Central memory CD8-positive, alpha-beta T cell (primary cell): ENCODE data around the gene SLC16A10.

Experiments used
- ATAC-seq: fragments of 150-1000 bp; cut with Tn5 transposase; replicated peaks from 2 replicates; pipeline ENCODE4 v1.10.0; 2022; ENCODE audit warnings: mild to moderate bottlenecking, moderate FRiP score, moderate number of reproducible peaks; ENCODE audit not compliant: poor library complexity, severe bottlenecking; ENCODE audit errors: extremely low read depth
- DNase-seq, 2 donors: peaks; one replicate each; pipeline ENCODE4 v3.0.0; 2021; ENCODE audit warnings: low spot score in 2 of 2
- H3K27ac Mint-ChIP-seq: one replicate; pipeline ENCODE4 v1.8.0; 2022; ENCODE audit warnings: low read depth, mild to moderate bottlenecking, moderate library complexity, mixed read lengths
- H3K27me3 Mint-ChIP-seq: one replicate; pipeline ENCODE4 v1.8.0; 2022; ENCODE audit warnings: mixed read lengths
- H3K36me3 Mint-ChIP-seq: one replicate; pipeline ENCODE4 v1.8.0; 2022; ENCODE audit warnings: mild to moderate bottlenecking, moderate library complexity, mixed read lengths; ENCODE audit not compliant: insufficient read depth
- H3K4me1 Mint-ChIP-seq: one replicate; pipeline ENCODE4 v1.8.0; 2022; ENCODE audit warnings: mixed read lengths
- H3K4me3 Mint-ChIP-seq: one replicate; pipeline ENCODE4 v1.8.0; 2022; ENCODE audit warnings: mild to moderate bottlenecking, moderate library complexity, mixed read lengths
- H3K9me3 Mint-ChIP-seq: one replicate; pipeline ENCODE4 v1.8.0; 2022; ENCODE audit warnings: mixed read lengths

SLC16A10 gene

DNA sequence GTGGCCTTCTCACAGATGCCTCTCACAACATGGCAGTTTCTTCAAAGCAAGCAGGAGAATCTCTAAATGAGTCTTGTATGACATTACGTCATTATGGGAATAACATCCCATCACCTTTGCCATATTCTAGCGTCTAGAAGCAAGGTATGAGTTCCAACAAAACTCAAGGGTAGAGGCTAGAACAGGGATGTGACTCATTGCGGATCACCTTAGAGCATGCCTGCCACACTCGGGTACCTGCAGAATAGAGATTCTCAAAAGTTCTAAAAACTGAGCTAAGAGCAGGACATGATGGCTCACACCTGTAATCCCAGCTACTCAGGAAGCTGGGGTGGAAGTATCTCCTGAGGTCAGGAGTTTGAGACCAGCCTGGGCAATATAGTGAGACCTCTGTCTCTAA, 182.8 kb downstream of the SLC16A10 start:
- Mint-ChIP-seq H3K4me3 (no peak overlapping the region), H3K4me1 (peaks cover 12% of the 10 kb centered on the region), H3K27ac (no peak overlapping the region), H3K36me3 (peaks cover 18% of the 10 kb centered on the region), H3K27me3 (no peaks in the 10 kb centered on the region), H3K9me3 (peaks cover 9% of the 10 kb centered on the region)
- no peak for ATAC-seq
- DNase-seq, result no peak

DNA sequence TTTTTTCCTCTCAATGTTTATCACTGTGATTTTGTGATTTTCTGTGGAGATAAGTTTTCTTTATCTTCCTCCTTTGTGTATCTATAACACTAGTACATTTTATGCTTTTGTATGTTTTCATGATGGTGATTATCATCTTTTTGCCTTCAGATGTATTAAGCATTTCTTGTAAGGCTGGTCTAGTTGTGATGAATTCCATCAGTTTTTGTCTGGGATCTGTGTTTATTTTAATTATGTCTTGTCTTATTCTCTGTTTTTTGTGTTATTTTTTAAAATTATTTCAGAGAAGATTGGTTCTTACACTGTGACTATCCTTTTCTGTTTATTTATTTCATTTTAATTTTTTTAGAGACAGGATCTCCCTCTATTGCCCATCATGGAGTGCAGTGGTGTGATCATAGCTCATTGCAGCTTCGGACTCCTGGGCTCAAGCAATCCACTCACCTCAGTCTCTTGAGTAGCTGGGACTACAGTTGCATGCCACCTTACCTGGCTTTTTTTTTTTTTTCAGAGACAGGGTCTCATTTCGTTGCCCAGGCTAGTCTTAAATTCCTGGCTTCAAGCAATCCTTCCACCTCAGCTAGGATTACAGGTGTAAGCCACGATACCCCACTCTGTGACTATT, 187.4 kb downstream of the SLC16A10 start:
- no peak for ATAC-seq

DNA sequence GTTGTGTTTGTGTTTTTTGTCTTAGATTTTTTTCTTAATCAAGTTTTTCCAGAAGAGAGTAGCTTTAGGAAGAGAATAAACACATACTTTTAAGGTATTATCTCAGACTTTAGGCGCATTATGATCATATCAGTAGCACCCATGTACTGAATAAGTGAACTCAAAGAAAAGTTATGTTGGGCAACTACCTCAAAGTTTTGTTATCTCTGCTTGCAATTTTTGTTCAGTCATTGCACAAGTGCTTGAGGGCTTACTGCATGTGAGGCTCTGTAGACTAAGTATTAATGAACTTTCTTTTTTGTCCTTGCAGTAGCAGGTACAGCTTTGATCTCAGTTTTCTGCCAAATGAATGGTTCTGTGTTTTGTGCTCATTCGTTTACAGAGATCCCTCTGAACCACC, 189.0 kb downstream of the SLC16A10 start:
- ATAC-seq, result no peak
- no peak overlapping the region for H3K4me3 Mint-ChIP-seq

More for the DNA sequence above, 187.4 kb downstream of the SLC16A10 start:
- Mint-ChIP-seq H3K4me3 (no peak overlapping the region), H3K27ac (no peak overlapping the region), H3K9me3 (peaks cover 14% of the 10 kb centered on the region), H3K36me3 (peaks cover 27% of the 10 kb centered on the region), H3K4me1 (no peaks in the 10 kb centered on the region), H3K27me3 (no peaks in the 10 kb centered on the region)
- no peak for DNase-seq

DNA sequence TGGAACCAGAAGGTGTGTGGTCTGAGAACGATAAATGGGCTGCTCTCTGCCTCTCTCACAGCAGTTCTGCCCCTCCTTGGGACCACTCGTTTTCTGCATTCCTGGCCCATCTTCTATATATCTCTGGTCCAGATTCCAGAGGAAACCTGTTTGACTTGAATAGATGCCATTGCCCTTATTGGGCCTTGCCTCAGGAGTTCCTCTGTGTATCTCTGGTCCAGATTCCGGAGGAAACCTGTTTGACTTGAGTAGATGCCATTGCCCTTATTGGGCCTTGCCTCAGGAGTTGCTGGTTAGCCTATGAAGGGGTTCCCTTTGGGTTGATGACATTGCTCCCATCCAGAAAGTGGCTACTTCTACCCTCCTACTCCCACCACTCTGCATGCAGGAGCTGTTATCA, 189.4 kb downstream of the SLC16A10 start:
- Mint-ChIP-seq H3K27ac (no peak overlapping the region), H3K27me3 (no peaks in the 10 kb centered on the region), H3K4me1 (peaks cover 7% of the 10 kb centered on the region), H3K9me3 (peaks cover 14% of the 10 kb centered on the region), H3K36me3 (peaks cover 31% of the 10 kb centered on the region), H3K4me3 (no peak overlapping the region)
- ATAC-seq, result no peak
- no peak for DNase-seq

More for the DNA sequence above, 189.0 kb downstream of the SLC16A10 start:
- Mint-ChIP-seq H3K9me3 (peaks cover 14% of the 10 kb centered on the region), H3K27me3 (no peaks in the 10 kb centered on the region), H3K36me3 (peaks cover 31% of the 10 kb centered on the region), H3K27ac (no peak overlapping the region), H3K4me1 (peaks cover 7% of the 10 kb centered on the region)
- no peak for DNase-seq

DNA sequence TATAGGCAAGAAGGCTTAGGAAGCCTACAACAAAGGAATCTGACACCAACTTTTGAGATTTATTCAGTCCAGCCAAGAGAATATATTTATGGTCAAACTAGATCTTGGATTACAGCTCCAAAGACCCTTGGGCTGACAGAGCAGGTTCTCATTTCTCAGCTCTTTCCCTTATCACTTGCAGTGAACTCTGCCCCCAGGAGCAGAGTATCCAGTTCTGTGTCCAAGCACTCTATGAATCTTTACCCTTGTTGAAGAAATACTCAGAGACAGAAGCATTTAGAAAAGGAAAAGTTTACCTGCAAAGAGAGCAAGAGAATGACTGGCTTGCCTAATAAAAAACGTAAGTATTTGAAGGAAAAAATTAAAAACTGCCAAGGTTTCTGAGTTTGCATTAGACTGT, 190.5 kb downstream of the SLC16A10 start:
- Mint-ChIP-seq H3K9me3 (peaks cover 14% of the 10 kb centered on the region), H3K27me3 (no peaks in the 10 kb centered on the region), H3K4me1 (peaks cover 7% of the 10 kb centered on the region), H3K36me3 (peaks cover 29% of the 10 kb centered on the region), H3K27ac (no peak overlapping the region), H3K4me3 (no peak overlapping the region)
- DNase-seq (no peak), ATAC-seq (no peak)

DNA sequence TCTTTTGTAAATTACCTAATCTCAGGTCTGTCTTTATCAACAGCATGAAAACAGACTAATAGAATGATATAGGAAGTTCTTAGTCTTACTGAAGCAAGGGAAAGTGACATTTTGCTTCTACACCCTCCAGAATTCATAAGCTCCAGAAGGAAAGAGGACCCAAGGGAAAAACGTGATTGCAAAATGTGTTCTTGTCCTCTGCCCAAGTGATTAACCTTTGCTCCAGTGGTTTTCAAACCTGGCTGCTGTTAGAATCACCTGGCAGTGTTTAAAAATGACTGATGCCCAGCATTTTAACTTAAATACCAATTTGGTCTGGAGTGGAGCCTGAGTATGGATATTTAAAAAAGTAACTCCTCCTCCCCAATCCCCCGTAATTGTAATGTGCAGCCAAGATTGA, 191.4 kb downstream of the SLC16A10 start:
- Mint-ChIP-seq H3K4me1 (peaks cover 7% of the 10 kb centered on the region), H3K27ac (no peak overlapping the region), H3K4me3 (no peak overlapping the region), H3K9me3 (peaks cover 14% of the 10 kb centered on the region), H3K36me3 (peaks cover 28% of the 10 kb centered on the region), H3K27me3 (no peaks in the 10 kb centered on the region)
- no peak for DNase-seq
- no peak for ATAC-seq

DNA sequence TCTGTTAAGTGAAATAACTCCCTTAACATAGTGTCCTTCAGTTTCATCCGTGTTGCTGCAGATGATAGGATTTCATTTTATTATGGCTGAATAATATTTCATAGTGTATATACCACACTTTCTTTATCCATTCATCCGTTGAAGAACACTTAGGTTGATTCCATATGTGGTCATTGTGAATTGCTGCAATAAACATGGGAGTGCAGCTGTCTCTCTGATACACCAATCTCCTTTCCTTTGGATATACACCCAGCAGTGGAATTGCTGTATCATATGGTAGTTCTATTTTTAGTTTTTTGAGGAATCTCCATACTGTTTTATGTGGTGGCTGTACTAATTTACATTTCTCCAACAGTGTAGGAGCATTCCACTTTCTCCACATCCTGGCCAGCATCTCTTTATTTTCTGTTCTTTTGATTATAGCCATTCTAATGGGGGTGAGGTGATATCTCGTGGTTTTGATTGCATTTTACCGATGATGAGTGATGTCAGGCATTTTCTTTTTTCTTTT, 193.2 kb downstream of the SLC16A10 start:
- ATAC-seq, result no peak
- no peaks in the 10 kb centered on the region for H3K27me3 Mint-ChIP-seq
- H3K36me3 Mint-ChIP-seq, result peaks cover 24% of the 10 kb centered on the region
- DNase-seq, result no peak
- H3K4me3 Mint-ChIP-seq, result no peak overlapping the region
- H3K9me3 Mint-ChIP-seq, result peaks cover 5% of the 10 kb centered on the region
- H3K27ac Mint-ChIP-seq, result peak overlapping the region; percentile 29
- H3K4me1 Mint-ChIP-seq, result peaks cover 7% of the 10 kb centered on the region
